ENCODE data around the gene CELF5.

Gene CELF5

GRCh38 chr19:3243819-3244700, 19.6 kb downstream of the CELF5 start:
- peak; percentile 52 for DNase-seq (ENCODE audit: low spot score)

DNA sequence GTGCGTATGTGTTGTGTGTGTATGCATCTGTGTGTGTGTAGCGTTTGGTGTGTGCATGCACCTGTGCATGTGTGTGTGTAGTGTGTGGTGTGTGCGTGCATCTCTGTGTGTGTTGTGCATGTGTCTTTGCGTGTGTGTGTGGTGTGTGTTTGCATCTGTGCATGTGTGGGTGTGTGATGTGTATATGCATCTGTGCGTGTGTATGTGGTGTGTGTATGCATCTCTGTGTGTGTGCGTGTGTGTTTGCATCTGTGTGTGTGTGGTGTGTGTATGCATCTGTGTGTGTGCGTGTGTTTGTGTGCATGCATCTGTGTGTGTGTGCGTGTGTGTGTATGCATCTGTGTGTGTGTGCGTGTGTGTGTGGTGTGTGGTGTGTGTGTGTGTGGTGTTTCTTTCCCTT, 20.6 kb downstream of the CELF5 start:
- no peak for DNase-seq (ENCODE audit: low spot score)

GRCh38 chr19:3248728-3249326, 24.4 kb downstream of the CELF5 start:
- no peak for DNase-seq (ENCODE audit: low spot score)

GRCh38 chr19:3249408-3249807, 24.9 kb downstream of the CELF5 start:
- no peak for DNase-seq (ENCODE audit: low spot score)

DNA sequence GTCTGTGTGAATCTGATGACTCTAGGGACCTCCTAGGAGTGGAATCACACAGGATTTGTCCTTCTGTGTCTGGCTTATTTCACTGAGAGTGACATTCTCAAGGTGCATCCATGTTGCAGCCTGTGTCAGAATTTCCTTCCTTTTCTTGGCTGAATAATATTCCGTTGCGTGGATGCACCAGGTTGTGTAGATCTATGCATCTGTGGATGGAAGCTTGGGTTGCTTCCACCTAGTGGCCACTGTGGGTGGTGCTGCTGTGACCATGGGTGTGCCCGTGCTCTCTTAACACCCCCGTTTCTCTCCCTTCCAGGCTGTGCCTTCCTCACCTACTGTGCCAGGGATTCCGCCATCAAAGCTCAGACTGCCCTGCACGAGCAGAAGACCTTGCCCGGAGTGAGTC, 26.2 kb downstream of the CELF5 start:
- peak; percentile 67 for DNase-seq (ENCODE audit: low spot score)

DNA sequence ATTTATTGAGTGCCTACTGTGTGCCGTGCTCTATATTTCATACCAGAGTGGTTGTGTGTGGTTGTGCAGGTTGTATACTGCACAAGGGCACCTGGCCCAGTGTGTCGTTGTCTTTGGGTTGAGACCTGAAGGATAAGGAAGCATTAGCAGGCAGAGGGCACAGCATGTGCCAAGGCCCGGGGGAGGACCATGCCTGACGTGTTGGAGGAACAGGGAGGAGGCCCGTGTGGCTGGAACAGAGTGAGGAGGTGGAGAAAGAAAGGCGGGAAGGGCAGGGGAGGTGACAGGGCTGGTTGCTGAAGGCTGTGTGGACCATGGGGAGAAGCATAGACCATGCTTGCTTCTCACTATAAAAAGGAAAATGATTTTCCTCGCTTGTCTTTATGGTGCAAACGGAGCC, 26.8 kb downstream of the CELF5 start:
- no peak for DNase-seq (ENCODE audit: low spot score)

GRCh38 chr19:3252650-3253049, 28.2 kb downstream of the CELF5 start:
- DNase-seq (ENCODE audit: low spot score) = no peak

GRCh38 chr19:3253270-3253669, 28.8 kb downstream of the CELF5 start:
- DNase-seq (ENCODE audit: low spot score) = no peak

- no peak for DNase-seq (ENCODE audit: low spot score)
Measured at GRCh38 chr19:3254520-3254919, 30.1 kb downstream of the CELF5 start.

DNA sequence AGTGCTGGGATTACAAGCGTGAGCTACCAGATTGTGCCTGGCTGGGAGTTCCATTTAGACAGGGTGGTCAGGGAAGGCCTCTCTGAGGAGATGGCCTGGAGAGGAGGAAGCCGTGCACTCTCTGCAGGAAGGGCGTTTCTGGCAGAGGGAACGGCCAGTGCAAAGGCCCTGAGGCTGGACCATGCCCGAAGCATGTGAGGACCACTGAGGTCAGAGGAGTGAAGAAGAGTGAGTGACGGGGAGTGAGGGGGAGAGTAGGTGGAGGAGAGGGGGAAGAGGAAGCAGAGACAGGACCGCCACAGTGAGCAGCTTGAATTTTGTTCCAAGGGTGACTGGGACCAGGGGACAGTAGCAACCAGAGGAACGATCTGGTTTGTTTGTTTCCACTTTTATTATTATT, 32.6 kb downstream of the CELF5 start:
- no peak for DNase-seq (ENCODE audit: low spot score)

GRCh38 chr19:3262362-3262761, 37.9 kb downstream of the CELF5 start:
- DNase-seq (ENCODE audit: low spot score) = no peak

GRCh38 chr19:3263866-3264265, 39.4 kb downstream of the CELF5 start:
- no peak for DNase-seq (ENCODE audit: low spot score)

GRCh38 chr19:3265432-3265831, 41.0 kb downstream of the CELF5 start:
- DNase-seq (ENCODE audit: low spot score) = no peak

DNA sequence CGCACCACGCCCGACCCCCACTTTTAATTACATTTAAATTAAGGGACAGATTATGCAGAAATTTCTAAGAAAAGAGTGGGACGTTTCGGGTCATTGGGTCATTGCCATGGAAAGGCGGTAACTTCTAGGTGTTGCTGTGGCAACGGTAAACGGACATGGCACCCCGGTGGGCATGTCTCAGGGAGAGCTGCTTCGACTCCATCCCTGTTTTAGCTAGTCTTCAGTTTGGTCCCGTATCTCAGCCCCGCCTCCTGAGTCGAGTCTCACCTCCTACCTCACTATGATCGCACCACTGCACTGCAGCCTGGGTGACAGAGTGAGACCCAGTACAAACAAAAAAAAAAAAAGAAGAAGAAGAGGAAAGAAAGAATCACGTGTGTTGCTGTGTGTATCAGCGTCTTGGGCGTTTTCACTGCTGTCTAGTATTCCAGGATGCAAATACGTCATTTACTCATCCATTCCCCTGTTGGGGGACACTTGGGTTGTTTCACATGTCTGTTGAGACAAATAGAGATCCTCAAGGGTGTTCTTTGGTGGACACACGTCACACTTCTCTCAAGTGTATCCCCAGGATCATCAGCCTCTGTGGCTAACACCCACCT, 41.7 kb downstream of the CELF5 start:
- DNase-seq (ENCODE audit: low spot score) = no peak

GRCh38 chr19:3266792-3267514, 42.5 kb downstream of the CELF5 start:
- no peak for DNase-seq (ENCODE audit: low spot score)

DNA sequence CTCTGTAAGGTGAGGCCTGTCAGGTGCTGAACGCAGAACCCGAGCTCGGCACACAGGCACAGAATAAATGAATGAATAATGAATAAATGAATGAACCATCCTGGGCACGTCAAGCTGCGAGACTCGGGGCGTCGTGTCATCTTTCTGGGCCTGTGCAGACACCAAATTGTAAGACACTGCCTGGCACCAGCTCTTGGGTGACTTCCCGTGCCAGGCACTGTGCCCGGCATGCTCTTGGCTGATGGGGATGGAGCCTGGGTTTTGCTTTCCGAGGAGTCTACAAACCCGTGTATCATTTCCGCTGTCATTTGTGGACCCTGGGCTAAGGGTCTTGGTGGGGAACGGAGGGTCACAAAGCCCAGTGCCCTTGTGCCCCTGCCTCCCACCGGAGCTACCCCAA, 43.9 kb downstream of the CELF5 start:
- no peak for DNase-seq (ENCODE audit: low spot score)

DNA sequence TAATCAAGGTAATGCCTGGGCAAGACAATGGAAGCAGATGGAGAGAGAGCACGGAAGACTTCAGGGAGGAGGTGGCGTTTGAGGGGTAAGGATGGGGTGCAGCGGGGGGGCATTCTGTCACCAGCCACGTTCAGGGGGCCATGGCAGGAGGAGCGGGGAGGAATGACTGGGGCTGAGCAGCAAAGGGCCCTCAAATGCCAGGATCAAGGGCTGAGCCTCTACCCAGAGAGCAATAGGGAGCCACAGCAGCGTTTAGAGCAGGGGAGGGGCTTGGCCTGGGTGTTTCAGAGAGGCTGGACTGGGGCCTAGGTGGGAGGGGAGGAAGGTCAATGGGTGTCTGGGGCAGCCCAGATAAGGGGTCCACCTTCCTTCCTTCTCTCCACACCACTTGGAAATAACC, 44.3 kb downstream of the CELF5 start:
- no peak for DNase-seq (ENCODE audit: low spot score)

DNA sequence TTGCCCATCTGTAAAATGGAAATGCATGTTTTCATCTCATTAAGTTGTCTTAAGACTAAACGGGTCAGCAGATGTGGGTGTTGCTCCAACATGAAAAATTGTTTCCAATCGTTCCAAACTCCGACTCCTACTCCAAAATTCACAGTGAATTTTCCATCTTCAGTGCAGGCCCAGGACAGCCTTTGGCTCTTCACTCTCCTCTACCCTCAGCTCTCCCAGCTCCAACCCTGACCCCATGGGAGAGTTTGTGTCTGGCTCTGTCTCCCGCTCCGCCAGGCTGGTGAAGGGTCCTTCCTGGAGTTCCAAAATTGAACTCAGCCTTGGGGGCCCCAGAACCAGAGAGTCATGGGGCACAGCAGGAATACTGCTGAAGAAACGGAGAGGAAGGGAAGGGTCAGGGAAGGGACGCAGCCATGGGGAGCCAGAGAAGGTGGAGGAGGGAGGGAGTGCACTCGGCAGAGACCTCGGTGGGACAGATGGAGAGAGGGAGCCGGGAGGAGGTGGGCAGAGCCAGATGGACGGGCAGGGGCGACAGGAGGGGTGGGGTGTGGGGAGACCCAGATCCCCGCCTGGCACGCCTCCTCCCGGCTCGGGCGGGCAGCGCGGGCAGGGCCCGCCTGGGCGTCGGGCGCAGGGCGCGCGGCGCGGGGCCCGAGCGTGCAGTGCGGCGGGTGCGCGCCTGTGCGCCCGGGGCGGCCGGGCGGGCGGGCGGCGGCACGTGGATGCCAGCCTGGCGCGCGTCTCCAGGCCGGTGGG, 45.6 kb downstream of the CELF5 start:
- DNase-seq (ENCODE audit: low spot score) = no peak

GRCh38 chr19:3270902-3271301, 46.4 kb downstream of the CELF5 start:
- no peak for DNase-seq (ENCODE audit: low spot score)

DNA sequence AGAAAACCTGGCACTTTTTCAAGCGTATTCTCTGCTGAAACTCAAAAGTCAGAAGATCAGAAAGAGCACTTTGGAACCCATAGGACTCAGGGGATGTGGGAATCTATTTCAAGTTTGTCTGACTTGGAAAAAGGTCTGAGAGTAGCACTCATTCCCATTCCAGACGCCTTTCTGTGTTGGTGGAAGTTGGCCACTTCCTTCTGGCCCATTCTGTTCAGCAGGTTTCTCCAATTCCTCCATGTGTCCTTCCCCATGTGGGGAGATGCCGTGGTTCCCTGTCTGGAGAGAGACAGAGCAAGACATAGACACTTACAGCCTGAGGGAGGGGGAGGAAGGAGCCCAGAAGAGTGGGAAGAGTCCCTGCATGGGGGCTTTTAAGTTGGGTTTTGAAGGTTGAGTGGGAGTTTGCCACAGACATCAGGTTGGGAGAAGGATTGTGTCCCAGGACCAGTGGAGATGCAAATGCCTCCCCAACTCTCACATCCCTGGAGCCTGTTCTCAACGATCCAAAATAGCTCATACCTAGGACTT, 48.0 kb downstream of the CELF5 start:
- DNase-seq (ENCODE audit: low spot score) = no peak

- no peak for DNase-seq (ENCODE audit: low spot score)
Measured at GRCh38 chr19:3272952-3273351, 48.5 kb downstream of the CELF5 start.
